ENCODE measurements around the gene HLTF.
"Not testable (repeated sequence)": the region's sequence is repeated elsewhere in the genome, so short reads cannot be mapped to it uniquely, and the experiment has no call there.

HLTF gene, protein sequence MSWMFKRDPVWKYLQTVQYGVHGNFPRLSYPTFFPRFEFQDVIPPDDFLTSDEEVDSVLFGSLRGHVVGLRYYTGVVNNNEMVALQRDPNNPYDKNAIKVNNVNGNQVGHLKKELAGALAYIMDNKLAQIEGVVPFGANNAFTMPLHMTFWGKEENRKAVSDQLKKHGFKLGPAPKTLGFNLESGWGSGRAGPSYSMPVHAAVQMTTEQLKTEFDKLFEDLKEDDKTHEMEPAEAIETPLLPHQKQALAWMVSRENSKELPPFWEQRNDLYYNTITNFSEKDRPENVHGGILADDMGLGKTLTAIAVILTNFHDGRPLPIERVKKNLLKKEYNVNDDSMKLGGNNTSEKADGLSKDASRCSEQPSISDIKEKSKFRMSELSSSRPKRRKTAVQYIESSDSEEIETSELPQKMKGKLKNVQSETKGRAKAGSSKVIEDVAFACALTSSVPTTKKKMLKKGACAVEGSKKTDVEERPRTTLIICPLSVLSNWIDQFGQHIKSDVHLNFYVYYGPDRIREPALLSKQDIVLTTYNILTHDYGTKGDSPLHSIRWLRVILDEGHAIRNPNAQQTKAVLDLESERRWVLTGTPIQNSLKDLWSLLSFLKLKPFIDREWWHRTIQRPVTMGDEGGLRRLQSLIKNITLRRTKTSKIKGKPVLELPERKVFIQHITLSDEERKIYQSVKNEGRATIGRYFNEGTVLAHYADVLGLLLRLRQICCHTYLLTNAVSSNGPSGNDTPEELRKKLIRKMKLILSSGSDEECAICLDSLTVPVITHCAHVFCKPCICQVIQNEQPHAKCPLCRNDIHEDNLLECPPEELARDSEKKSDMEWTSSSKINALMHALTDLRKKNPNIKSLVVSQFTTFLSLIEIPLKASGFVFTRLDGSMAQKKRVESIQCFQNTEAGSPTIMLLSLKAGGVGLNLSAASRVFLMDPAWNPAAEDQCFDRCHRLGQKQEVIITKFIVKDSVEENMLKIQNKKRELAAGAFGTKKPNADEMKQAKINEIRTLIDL

DNA sequence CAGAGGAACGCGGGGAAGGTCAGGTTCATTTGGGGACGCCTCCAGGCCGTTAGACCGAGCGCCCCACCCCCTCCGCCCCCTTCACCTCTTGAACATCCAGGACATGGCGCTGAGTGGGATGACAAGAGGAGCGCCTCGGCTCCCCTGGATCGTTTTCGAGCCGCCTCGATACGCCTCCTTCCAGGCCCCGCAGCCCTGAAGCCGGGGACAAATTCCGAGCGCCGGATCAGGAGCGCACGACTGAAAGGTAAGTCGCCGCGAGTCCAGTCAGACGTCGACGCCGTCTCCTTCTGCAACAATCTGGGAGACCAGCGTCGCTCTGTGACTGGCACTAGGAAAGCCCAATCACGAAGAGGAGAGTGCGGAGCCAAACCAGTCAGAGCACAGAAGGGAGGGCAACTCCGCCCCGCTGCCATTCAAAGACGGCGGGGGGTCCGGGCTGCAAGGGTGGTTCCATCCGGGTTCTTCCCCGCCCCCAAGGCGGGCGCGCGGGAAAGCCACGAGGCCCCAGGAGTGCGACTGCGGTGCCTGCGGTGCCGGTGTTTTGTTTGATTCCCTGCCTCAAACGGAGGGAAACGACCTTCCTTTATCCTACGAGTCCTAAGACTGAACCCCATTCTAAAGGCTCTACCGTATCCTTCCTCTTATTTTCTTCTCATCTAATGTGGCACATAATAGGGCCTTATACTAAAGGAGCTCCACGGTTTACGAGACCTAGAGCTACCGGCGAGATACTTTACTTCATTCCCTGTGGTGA is at the start of gene HLTF:
HLTF (minus strand) TSS at position 302 of the 757 bp plus-strand sequence; CDS start at position 105, 197 bp downstream.
- DNase-seq = peak; percentile 98 to 99

DNA sequence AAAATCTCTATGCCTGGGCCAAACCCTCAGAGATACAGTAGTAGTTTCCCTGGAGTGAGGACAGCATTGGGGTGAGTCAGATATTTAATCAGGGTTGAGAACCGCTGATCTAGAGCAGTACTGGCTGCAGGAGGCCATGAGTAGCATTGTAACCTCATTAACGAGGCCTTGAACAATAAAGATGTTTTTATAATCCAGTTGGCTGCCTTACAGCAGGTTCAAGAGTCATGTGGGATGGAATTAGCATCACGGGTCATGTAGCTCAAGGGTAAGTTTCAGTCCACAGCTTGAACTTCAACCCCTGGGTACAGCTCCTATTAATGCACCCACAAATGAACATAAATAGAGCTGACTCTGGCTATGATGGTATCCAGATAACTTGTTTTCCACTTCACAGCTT is 48.2 kb upstream of the HLTF start:
- DNase-seq = no peak

DNA sequence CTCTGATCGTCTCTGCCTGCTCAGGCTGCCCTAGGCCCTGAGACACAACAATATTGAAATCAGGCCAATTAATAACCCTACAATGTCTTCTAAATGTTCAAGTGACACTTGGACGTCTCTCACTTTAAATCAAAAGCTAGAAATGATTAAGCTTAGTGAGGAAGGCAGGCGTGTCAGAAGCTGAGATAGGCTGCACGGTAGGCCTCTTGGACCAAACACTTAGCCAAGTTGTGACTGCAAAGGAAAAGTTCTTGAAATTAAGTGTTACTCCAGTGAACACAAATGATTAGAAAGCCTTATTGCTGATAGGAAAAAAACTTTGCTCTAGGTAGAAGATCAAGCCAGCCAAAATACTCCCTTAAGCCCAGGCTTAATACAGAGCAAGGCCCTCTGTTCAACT is 45.3 kb upstream of the HLTF start:
- DNase-seq = no peak

DNA sequence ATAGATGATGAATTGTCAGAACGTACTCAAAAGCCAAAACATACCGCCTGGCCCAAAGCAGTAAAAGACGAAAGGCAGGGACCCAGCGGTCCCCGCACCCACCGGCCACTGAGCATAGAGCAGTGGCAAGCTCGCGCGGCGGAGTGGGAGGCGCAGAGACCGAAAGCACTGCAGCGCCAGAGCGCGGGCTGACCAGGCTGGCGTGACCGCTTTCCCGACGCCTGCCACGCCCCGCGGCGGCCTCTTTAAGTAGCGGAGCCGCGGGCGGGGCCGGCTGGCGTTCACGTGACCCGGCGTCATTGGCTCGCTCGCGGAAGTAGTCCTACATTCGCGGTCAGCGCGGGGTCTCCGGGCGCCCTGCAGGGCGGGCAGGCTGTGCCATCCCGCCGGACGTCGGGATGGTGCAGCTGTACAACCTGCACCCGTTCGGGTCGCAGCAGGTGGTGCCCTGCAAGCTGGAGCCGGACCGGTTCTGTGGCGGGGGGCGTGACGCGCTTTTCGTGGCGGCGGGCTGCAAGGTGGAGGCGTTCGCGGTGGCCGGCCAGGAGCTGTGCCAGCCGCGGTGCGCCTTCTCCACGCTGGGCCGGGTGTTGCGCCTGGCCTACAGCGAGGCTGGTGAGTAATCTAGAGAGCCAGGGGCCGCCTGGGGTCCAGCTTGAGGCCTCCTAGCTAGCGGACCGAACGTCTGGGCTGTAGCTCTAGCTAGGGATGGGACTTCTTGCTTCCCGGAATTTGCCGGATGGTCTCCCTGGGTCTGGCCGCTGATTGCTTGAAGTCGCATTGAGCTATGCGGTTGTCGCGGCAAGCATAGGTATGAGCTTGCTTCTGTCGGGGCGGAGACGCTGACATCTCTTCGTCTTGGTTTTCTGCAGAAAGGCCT is 43.2 kb upstream of the HLTF start, which contains the start of gene HPS3:
HPS3 (plus strand) TSS at position 313 of the 880 bp plus-strand sequence; CDS start at position 399, 86 bp downstream.
- peak; percentile 51 to 95 for DNase-seq

DNA sequence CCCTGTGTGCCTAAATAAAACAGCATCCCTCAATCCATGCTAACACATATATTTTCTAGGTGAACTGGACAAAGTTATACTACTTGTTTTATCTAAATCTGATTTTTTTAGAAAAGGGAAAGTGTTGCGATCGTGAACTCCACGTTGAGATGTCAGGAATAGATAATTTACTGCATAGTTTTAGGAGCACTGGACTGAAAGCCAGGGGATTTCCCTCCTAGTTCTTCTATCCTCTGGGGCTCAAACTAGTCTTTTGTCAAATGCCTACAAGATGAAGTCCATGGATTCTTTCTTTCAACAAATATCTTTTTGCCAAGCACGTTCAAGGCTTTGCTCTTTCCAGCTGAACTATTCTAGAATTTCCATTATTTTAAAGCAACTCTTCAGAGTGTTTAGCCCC is 42.5 kb upstream of the HLTF start:
- DNase-seq = no peak

DNA sequence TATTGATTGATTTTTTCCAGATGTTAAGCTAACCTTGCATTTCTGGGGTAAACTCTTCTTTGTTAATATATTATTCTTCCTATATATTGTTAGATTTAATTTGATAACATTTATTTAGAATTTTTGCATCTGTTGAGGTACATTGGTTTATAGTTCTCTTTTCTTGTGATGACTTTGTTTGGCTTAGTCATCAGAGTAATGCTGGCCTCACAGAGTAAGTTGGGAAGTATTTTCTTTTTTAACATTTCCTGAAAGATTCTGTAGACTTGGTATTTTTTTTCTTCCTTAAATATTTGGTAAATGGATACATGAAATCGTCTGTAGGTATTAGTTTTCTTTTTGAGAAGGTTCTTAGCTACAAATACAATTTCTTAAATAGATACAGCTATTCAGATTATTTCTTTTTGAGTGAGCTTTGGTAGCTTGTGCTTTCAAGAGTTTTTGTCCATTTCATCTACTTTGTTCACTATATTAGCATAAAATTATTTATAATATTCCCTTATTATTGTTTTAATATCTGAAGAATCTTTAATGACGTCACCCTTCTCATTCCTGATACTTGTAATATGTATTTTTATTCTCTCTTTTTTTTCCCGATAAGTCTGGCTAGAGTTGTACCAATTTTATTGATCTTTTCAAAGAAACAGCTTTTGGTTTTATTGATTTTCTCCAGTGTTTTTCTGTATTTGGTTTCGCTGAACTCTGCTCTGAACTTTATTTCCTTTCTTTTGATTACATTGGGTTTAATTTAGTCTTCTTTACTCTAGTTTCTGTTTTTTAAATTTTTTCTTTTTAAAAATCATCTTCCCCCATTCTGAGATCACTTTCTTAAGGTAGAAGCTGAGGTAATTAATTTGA is 36.6 kb upstream of the HLTF start:
- DNase-seq = no peak

DNA sequence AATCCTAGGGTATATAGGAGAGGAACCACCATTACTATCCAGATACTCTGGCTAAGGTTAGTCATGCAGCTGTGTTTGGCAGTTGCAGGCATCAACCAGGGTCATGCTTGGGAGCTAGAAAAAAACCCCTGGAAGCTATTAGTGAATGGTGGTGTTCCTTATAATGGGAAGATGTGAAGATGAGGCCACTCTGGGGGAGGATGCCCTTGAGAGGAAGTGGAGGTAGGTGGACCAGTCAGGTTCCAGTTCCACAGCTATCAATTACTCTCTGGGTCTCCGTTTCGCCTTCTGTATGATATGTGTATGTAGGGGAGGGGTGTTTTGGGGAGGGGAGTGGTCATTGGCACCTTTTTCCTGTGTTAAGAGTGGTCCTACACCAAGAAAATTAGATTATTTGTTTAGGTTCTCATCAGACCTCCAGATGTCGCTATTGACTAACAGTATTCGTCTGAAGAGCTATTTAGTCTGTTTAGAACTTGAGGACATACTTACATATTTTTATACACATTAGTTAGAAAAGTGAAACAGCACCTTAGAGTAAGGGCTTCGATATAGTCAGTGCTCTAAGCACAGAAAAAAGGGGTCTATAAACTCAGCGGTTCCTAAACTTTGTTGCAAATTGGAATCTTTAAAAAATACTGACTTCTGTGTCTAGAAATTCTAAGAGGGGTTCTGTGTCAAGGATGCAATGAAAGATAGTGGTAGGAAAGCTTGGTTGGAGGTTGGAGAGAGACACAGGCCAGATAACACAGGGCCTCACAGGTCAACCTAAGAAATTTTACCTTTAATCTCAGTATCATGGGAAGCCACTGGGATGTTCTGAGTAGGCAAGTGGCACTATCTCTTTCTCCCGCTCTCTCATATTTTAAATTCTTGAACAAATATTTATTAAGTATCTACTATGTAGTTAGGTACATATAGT is 34.0 kb upstream of the HLTF start:
- peak; percentile 34 to 61 for DNase-seq

DNA sequence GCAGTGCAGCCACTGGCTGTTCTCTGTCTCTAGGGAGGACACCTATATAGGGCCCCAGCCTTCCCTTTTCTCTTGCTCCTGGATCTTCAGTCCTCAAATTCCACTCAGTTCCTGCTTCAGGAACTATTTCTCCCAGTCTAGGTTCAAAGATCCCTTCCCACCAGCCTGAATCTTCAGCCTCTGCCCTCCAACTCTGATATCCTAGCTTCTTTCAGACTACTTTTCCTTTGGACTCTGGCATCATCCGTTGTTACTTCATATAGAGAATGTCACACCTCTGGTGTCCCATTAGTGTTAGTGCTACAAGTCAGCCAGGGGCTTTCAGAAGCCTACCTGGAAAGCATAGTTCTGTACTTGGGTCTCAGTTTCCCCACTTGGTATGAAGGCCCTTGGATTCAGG is 33.1 kb upstream of the HLTF start:
- no peak for DNase-seq

DNA sequence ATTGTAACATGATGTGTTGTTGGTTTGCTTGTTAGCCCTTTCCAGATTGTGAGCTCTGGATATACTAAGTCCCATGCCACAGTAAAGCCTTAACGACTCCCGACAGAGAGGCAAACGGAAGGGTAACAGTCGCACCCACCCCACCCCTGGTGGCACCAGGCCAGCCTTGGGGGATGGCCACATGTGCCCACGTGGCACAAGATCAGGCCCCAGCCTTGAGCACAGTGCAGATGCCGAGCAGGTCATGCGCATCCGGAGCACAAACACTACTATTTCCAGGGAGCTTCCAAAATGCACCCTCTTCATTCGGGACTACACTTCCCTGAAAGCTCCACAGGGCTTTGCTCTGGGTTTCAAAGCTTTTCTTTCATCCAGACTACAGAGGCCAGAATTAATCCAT is 32.4 kb upstream of the HLTF start:
- DNase-seq = no peak

DNA sequence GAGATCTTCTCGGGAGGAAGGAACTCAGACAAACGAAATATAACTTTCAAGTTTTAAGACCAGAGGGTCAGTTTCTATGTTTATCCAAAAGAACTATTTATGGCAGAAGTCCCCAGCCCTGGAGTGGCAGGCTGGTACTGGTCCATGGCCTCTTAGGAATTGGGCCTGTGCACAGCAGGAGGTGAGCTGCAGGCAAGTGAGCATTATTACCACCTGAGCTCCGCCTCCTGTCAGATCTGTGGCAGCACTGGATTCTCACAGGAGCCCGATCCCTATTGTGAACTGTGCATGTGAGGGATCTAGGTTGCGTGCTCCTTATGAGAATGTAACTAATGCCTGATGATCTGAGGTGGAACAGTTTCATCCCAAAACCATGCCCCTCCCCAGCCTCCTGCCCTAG is 28.8 kb upstream of the HLTF start:
- no peak for DNase-seq

DNA sequence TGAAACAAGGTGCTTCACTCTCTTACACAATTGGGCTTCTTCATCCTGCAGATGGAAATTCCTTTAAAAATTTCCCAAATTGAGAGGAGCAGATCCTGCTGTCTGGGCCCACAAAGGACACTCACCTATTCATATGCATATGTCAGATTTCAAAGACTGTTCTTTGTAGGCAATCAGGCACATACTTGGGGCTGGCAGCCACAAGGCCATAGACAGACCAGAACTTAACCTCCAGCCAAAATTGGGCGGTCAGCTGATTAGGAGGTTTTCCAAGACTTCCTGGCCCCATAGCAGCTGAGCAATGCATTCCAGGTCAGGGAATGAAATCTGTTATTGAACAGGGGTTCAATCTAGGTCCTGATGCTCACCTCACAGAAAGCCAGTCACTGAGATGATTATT is 28.1 kb upstream of the HLTF start:
- no peak for DNase-seq

DNA sequence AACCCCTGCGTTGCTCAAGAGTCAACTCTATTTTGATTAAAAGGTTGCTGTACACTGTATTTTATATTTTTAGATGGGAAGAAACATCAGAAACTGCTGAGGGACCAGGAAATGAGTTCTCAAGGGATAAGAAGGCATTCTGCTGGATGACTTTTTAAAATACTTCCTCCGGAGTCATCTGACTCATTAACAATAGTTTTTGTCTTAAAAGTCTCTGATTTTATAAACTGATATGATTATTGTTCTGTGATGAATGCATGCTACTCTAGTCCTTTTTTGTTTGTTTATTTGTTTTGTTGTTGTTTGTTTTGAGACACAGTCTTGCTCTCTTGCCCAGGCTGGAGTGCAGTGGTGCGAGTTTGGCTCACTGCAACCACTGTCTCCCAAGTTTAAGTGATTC is 18.2 kb upstream of the HLTF start:
- no peak for DNase-seq

DNA sequence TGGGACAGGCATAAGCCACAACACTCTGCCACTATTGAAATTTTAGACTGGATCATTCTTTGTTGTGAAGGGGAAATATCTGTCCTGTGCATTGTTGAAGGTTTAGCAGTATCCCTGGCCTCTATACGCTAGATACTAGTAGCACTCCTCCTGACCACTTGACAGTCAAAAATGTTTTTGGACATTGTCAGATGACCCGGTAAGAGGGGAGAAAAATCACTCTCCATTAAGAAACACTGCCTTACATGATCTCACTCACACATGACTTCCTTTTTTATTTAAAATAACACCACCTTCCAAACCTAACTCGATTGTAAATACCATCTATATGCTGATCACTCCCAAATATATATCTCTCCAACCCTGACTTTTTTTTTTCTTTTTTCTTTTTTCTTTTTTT is 15.3 kb upstream of the HLTF start:
- DNase-seq = no peak

DNA sequence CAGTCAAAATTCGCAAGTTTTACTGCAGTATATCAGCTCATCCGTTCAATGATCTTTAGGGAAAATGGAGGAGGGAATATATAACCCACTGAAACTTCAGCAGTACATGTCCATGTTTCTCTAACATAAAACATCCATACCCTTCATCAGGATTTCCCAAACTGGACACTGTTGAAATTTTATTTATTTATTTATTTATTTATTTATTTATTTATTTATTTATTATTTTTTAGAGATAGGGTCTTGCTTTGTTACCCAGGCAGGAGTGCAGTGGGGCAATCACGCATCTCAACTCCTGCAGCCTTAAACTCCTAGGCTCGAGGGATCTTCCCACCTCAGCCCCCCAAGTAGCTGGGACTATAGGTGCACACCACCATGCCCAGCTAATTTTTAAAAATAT is 14.8 kb upstream of the HLTF start:
- DNase-seq = no peak

DNA sequence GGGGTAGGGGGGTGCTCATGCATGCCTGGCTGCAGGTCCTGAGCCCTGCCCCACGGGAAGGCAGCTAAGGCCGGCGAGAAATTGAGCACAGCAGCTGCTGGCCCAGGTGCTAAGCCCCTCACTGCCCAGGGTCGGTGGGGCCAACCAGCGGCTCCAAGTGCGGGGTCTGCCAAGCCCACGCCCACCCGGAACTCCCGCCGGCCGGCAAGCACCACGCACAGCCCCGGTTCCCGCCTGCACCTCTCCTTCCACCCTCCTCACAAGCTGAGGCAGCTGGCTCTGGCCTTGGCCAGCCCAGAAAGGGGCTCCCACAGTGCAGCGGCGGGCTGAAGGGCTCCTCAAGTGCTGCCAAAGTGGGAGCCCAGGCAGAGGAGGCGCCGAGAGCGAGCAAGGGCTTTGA is 11.7 kb upstream of the HLTF start:
- DNase-seq = not testable (repeated sequence)

DNA sequence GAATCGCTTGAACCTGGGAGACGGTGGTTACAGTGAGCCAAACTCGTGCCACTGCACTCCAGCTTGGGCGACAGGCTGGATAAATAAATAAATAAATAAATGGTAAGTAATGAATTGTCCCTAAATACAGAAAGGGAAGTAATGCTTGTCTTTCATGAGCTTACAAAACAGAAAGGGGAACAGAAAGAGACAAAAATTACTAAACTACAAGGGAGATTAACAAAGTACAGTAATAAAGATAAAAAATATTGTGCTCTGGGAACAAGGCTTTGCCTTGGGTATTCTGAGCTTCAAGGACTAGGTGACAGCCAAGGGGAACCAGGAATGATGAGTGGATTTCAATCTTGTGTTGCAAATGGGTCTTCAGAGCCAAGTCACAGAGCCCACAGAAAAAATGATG is 9.2 kb upstream of the HLTF start:
- DNase-seq = no peak

DNA sequence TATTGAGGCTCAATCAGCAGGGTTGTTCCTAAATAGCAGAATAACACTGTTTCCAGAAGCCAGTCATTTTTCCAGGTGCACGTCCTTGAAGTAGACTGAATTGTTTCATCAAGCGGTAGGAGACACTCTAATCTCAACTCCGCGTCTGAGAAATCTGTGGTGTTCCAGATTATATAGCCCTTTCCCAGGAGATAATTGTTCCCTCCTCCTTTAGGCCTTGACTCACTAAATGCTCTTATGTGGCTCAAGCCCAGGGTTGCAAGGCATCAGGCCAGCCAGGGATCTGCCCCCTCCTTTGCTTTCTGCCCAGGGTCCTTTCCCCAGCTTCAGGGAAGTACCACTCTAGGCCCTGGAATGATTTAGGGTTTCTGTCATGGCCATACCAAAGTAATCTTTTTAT is 5.7 kb upstream of the HLTF start:
- DNase-seq = no peak

DNA sequence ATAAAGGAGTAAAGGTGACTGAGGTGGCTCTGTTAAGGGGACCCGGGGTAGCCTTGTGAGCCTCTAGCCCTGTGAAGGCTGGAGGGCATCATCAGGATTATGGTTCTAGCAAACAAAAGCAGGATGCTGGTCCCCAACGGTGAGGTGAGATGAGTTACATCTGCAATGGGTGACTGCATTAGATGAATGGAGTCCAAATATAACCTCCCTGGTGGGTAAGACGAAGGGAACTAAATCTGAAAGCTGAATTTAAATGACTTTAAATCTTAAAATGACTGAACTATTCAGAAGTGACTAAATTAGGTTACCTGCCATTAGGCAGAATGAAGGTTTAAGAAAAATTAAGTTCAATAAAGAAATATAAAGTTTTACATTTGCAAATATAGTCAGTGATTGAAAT is 4.6 kb upstream of the HLTF start:
- DNase-seq = no peak

DNA sequence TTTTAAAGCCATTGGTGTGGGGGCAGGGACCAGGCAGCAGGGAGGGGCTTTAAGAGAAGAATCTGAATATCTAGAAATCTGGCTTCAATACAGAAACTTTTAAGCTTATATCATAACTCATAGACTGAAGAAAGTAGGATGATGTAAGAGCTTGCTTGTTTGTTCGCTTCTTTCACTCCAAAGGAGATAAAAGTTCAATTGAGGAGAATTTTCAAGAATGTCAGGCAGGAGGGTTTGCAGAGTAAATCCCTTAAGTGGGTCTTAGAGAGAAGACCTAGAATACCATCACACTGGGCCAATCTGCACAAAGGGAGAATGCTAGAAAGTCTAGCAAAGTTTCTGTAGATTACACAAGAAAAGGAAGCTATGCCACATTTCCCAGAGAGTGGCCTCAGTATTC is 4.1 kb upstream of the HLTF start:
- no peak for DNase-seq

DNA sequence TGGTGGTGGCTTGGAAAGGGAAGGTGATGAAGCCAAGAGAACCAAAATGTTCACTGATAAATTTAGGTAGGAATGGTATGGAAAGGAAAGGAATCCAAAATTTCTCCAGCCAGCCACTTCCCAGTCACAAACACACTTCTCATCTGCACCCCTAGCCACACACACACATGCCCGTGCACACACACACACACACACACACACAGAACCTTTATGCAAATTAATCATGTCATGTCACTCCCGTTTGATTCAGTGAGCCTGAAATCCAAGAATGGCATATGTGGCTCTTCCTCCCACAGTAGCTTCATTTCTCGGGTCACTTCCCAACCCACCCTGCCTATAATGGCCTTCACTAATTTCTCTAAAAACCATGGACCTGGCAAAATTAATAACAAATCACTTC is 3.1 kb upstream of the HLTF start:
- no peak for DNase-seq
